Effector CD8-positive, alpha-beta T cell (primary cell): ENCODE measurements around the gene OPN1MW3.
"Not testable (repeated sequence)": the region's sequence is repeated elsewhere in the genome, so short reads cannot be mapped to it uniquely, and the experiment has no call there.

ENCODE experiments used
- DNase-seq: peaks from one replicate; lab custom pipeline; 2025; lab: John Stamatoyannopoulos, UW
- total RNA-seq, 4 experiments: gene quantifications; one replicate each; lab custom pipeline; 2026; lab: John Stamatoyannopoulos, UW

The OPN1MW3 gene
- 0 reads per million in 4 experiments for total RNA-seq

GRCh38 chrX:154257282-154257681 lies at the start of gene OPN1MW3:
TSS of gene OPN1MW3 (plus strand) at chrX:154257582. CDS start at chrX:154257620, 38 bp downstream.
- DNase-seq = not testable (repeated sequence)

GRCh38 chrX:154209670-154210418 lies 47.5 kb upstream of the OPN1MW3 start:
- not testable (repeated sequence) for DNase-seq

DNA sequence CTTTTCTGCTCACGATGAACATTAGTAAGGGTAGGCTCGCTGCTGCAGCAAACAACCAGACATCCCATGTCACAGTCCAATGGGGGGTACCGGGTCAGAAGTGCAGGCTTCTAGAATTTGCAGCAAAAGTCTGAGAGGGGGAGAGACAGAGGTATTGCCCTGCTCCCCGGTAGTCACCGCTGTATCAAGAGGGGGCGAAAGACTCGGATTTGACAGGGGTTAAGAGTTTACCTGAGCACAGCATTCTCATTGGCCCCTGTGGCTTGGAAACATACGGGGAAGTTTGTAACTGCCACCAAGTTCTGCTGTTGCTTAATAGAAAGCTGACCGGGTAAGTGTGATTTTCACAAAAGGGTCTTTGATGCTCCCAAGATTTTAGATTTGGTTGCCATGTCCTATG lies 46.3 kb upstream of the OPN1MW3 start:
- DNase-seq = not testable (repeated sequence)

- DNase-seq = not testable (repeated sequence)
These were observed 45.9 kb upstream of the OPN1MW3 start for GRCh38 chrX:154211499-154211898.

DNA sequence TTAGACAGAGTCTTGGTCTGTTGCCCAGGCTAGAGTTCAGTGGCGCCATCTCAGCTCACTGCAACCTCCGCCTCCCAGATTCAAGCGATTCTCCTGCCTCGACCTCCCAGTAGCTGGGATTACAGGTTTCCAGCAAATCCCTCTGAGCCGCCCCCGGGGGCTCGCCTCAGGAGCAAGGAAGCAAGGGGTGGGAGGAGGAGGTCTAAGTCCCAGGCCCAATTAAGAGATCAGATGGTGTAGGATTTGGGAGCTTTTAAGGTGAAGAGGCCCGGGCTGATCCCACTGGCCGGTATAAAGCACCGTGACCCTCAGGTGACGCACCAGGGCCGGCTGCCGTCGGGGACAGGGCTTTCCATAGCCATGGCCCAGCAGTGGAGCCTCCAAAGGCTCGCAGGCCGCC lies 37.9 kb upstream of the OPN1MW3 start, which contains the start of gene OPN1MW2:
OPN1MW2 (plus strand) TSS at position 301 of the 400 bp plus-strand sequence; CDS start at position 361, 60 bp downstream.
- DNase-seq = not testable (repeated sequence)

GRCh38 chrX:154225292-154225691 lies 32.1 kb upstream of the OPN1MW3 start:
- not testable (repeated sequence) for DNase-seq

DNA sequence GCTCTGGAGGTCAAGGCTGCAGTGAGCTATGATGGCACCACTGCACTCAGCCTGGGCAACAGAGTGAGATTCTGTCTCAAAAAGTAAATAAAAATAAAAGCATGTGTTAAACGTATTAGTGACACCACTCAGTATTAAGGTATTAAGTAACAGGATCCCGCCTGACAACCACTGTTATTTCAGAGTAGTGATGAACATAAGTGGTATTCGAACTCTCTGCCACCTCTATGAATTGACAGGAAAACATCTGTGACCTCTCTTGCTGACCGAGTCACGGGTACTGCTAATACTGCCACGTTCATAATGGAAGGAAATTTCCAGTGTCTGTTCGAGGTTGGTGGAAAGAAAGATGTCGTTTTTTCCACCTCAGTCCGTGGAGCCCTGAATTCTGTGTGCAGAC lies 30.7 kb upstream of the OPN1MW3 start:
- DNase-seq = not testable (repeated sequence)

DNA sequence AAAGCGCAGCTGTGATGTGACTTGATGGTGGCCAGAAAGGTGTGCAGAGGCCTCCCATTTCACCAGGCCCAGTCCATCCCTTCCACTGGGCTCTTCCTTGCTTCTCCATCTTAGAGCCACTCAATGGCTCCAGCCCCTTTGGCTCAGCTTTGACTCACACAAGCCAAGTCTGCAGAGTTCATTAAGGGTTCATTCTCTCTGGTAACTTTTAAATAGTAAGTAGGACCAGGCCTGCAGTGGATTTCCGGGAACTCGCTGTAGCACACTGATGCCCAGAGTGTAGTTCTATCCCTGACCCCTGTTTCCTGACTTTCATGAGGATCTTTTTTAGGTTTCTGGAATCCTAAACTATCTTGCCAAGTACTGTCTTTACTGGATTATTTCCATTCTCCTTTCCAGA lies 25.9 kb upstream of the OPN1MW3 start:
- DNase-seq = not testable (repeated sequence)

GRCh38 chrX:154233620-154234019 lies 23.8 kb upstream of the OPN1MW3 start:
- DNase-seq = not testable (repeated sequence)

DNA sequence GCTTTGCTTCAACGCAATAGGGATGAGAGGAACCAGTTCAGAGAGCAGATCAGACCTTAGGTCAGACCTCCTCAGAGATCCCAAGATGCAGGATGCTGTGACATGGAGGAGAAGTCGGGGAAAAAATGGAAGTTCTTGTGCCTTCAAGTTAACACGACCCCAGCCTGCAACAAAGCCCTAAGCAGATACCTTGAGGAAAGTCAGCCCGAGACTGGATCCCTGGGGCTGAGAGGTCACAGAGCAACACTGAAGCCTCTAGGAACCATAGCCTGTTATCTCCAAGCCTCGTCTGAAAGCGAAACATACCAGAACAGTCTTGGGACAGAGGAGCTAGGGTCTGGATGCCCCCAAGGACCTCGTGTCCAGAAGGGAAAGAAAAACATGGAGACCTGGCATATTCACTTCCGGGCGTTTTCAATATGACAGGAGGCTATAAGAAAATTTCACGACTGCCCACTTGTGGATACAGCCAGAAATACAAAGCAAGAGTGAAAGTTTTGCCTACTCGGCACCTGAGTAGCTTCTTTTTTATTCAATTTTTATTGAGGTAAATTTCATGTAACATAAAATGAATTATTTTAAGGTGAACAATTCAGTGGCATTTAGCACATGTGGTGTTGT lies 18.3 kb upstream of the OPN1MW3 start:
- not testable (repeated sequence) for DNase-seq

GRCh38 chrX:154239982-154240503 lies 17.3 kb upstream of the OPN1MW3 start:
- DNase-seq = not testable (repeated sequence)

- not testable (repeated sequence) for DNase-seq
These were observed 9.9 kb upstream of the OPN1MW3 start for GRCh38 chrX:154247377-154248045.

DNA sequence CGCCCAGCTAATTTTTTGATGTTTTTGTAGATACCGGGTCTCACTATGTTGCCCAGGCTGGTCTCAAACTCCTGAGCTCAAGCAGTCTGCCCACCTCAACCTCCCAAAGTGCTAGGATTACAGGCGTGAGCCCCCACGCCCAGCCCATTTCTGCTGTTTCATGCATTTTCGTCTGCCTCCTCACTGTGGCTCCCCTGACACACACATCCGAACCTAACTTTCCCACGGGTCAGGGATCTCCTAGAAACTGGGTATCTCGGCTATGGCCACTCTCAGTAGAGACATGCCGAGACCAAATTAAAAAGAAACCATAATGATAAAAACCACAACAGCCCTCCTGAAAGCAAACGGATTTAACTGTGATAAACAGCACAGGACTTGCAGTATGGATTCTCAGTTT lies 9.3 kb upstream of the OPN1MW3 start:
- DNase-seq = not testable (repeated sequence)

DNA sequence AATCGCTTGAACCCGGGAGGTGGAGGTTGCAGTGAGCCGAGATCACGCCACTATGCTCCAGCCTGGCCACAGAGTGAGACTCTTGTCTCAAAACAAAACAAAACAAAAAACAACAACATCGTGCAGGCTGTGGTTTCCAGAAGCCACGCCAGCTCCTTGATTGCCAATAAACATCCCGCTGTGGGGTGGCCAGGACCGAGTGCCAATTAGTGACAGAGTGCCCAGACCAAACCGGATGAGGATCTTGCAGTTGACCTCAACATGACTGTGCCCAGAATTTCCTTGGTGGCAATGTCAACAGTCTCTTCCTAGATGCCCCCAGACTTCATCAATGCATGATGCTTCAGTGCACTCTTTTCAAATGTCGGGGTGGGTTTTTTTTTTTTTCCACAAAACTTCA lies 1.3 kb downstream of the OPN1MW3 start:
- not testable (repeated sequence) for DNase-seq

DNA sequence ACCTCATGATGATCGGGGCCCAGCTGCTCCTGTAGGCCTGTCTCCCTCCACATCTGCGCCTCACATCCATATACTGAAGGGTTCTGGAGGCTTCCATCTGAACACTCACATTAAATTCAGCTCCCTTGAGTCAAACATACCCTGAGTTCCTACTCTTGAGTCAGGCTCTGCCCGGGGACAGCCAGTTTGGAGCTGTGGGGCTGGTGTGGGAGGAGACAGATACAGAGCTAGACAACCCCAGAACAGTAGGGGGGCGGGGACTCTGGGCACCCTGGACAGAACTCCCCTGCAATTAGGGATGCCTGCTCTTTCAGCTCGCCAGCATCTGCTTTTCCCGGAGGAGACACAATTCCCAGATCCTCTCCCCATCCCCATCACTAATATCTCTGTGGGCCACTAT lies 5.7 kb downstream of the OPN1MW3 start:
- DNase-seq = not testable (repeated sequence)

GRCh38 chrX:154269245-154269644 lies 11.9 kb downstream of the OPN1MW3 start:
- DNase-seq = not testable (repeated sequence)

GRCh38 chrX:154284489-154285338 lies 27.3 kb downstream of the OPN1MW3 start:
- not testable (repeated sequence) for DNase-seq

DNA sequence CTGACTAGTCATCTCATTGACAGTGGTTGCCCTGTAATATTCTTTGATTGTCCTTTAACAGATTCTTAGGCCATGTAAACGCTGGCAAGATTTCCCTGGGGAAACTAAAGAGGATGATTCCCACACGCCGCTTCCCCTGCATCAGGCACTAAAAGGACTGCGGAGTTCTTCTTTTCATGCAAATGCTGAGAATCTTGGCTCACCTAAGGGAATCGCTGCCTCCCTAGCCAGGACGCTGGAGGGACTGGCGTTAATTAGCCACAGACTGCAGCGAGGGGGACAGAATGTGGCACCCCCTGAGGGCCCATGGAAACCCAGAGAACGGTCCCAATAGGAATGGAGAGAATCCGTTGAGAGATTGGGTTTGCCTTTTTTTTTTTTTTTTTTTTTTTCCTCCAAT lies 29.0 kb downstream of the OPN1MW3 start:
- not testable (repeated sequence) for DNase-seq

GRCh38 chrX:154294791-154295574 lies 37.6 kb downstream of the OPN1MW3 start, which contains the start of gene TEX28:
TSS of gene TEX28 (minus strand) at chrX:154295124. CDS start at chrX:154292117, 3,007 bp downstream.
- DNase-seq = no peak

DNA sequence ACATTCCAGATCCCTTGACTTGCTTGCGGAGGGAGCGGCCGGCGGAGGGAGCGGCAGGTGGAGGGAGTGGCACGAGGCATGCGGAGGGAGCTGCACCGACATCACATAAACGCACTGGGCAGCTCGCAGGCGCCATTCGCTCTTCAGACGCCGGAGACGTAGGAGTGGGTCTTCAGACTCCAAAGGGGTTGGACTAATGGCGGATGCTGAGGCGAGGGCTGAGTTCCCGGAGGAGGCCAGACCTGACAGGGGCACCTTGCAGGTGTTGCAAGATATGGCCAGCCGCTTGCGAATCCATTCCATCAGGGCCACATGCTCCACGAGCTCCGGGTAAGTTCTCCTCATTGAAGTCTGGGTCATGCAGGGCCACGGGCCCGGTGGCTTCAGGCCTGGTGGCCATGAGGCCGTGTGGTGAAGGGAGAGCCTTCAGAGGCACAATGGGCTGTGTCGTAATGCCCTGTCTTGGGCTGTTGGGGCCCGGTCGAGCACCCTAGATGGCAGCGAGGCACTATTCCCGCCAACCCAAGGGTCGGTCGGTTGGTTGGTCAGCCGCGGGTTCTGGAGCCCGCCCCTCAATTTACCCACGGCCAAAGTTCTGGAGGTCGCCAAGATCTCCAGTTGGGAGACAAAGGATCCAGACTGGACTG lies 38.4 kb downstream of the OPN1MW3 start, which contains the start of gene TKTL1:
TKTL1 (plus strand) TSS at position 132 of the 647 bp plus-strand sequence; CDS start at position 197, 65 bp downstream.
- DNase-seq = no peak
